ENCODE results near the gene PRKG1.

PRKG1 gene

DNA sequence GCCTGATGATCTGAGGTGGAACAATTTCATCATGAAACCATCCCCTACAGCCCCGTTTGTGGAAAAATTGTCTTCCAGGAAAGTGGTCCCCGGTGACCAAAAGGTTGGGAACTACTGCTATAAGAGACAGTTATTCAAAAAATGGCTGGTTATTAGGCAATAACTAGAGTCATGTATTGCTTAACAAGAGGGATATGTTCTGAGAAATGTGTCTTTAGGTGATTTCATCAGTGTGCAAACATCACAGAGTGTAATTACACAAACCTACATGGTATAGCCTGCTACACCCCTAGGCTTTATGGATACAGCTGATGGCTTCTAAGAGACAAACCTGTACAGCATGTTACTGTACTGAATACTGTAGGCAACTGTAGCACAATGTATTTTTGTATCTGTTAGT is 696.4 kb downstream of the PRKG1 start:
- no peak overlapping the region for H2AK5ac ChIP-seq (ENCODE audit: low read length)

DNA sequence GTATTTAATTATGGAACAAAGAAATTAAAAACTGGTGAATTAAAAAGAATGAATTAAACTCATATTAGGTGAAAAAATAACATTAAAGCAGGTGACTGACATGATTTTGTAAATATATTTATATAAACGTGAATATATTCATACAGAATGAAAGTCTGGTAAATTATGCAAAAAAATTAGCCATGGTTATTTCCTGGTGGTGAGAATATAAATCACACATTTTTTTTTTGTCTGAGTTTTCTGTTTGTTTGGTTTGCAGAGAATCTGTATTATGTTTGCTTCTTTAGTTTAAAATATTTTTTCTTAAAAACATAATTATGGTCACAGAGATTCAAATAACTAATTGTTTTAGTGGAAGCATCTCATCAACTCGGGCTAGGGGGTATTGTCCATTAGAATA is 698.1 kb downstream of the PRKG1 start:
- no CpG with 5 or more reads among the region's 2 CpGs for WGBS (ENCODE audit: extremely low coverage, insufficient coverage, insufficient read length)
- Histone ChIP-seq H3K79me2 (ENCODE audit: control insufficient read depth, insufficient read depth, low read length, poor library complexity) (no peaks in the 10 kb centered on the region), H3K79me1 (ENCODE audit: low read length) (no peaks in the 10 kb centered on the region), H3K14ac (ENCODE audit: low read length) (no peak overlapping the region), H3K27me3 (ENCODE audit: insufficient read depth, low read length) (no peaks in the 10 kb centered on the region), H2AFZ (ENCODE audit: insufficient read depth, low read length, poor library complexity) (no peak overlapping the region), H3K9ac (ENCODE audit: low read length) (no peak overlapping the region), H3K4me3 (ENCODE audit: low read depth, low read length) (no peak overlapping the region), H4K8ac (ENCODE audit: low read depth, low read length) (no peak overlapping the region), H3K9me3 (ENCODE audit: insufficient read depth, low read depth, low read length) (no peaks in the 10 kb centered on the region), H2AK5ac (ENCODE audit: low read length) (no peak overlapping the region), H2BK5ac (ENCODE audit: low read depth, low read length, poor library complexity) (no peak overlapping the region), H3K4me2 (ENCODE audit: low read length) (no peak overlapping the region), H4K91ac (ENCODE audit: low read depth, low read length) (no peak overlapping the region), H3K4me1 (ENCODE audit: control insufficient read depth in 1 of 2, insufficient read depth in 2 of 2, low read length in 2 of 2) (no peaks in the 10 kb centered on the region), H3K18ac (ENCODE audit: low read length) (no peak overlapping the region), H3K23ac (ENCODE audit: low read length) (no peak overlapping the region), H3K36me3 (ENCODE audit: control insufficient read depth in 1 of 2, insufficient read depth in 2 of 2, low read length in 2 of 2) (no peaks in the 10 kb centered on the region), H3K27ac (ENCODE audit: low read depth, low read length) (no peak overlapping the region), H4K12ac (ENCODE audit: low read depth, low read length) (no peak overlapping the region), H2BK12ac (ENCODE audit: low read length) (no peak overlapping the region), H2BK120ac (ENCODE audit: insufficient read depth, low read length, poor library complexity) (no peak overlapping the region), H3K4ac (ENCODE audit: low read depth, low read length) (no peak overlapping the region)
- no peak for DNase-seq

More for the DNA sequence above, 696.4 kb downstream of the PRKG1 start:
- Histone ChIP-seq H2AFZ (ENCODE audit: insufficient read depth, low read length, poor library complexity) (no peak overlapping the region), H3K79me1 (ENCODE audit: low read length) (no peaks in the 10 kb centered on the region), H3K4ac (ENCODE audit: low read depth, low read length) (no peak overlapping the region), H3K9ac (ENCODE audit: low read length) (no peak overlapping the region), H3K14ac (ENCODE audit: low read length) (no peak overlapping the region), H3K4me2 (ENCODE audit: low read length) (no peak overlapping the region), H4K12ac (ENCODE audit: low read depth, low read length) (no peak overlapping the region), H3K18ac (ENCODE audit: low read length) (no peak overlapping the region), H3K27me3 (ENCODE audit: insufficient read depth, low read length) (no peaks in the 10 kb centered on the region), H3K4me1 (ENCODE audit: control insufficient read depth in 1 of 2, insufficient read depth in 2 of 2, low read length in 2 of 2) (no peaks in the 10 kb centered on the region), H4K91ac (ENCODE audit: low read depth, low read length) (no peak overlapping the region), H3K79me2 (ENCODE audit: control insufficient read depth, insufficient read depth, low read length, poor library complexity) (no peaks in the 10 kb centered on the region), H3K9me3 (ENCODE audit: insufficient read depth, low read depth, low read length) (no peaks in the 10 kb centered on the region), H2BK120ac (ENCODE audit: insufficient read depth, low read length, poor library complexity) (no peak overlapping the region), H4K8ac (ENCODE audit: low read depth, low read length) (no peak overlapping the region), H2BK12ac (ENCODE audit: low read length) (no peak overlapping the region), H3K36me3 (ENCODE audit: control insufficient read depth in 1 of 2, insufficient read depth in 2 of 2, low read length in 2 of 2) (no peaks in the 10 kb centered on the region), H2BK5ac (ENCODE audit: low read depth, low read length, poor library complexity) (no peak overlapping the region), H3K4me3 (ENCODE audit: low read depth, low read length) (no peak overlapping the region), H3K23ac (ENCODE audit: low read length) (no peak overlapping the region), H3K27ac (ENCODE audit: low read depth, low read length) (no peak overlapping the region)
- peak; percentile 46 to 85 for DNase-seq
- WGBS (ENCODE audit: extremely low coverage, insufficient coverage, insufficient read length), result no CpG with 5 or more reads among the region's 2 CpGs

DNA sequence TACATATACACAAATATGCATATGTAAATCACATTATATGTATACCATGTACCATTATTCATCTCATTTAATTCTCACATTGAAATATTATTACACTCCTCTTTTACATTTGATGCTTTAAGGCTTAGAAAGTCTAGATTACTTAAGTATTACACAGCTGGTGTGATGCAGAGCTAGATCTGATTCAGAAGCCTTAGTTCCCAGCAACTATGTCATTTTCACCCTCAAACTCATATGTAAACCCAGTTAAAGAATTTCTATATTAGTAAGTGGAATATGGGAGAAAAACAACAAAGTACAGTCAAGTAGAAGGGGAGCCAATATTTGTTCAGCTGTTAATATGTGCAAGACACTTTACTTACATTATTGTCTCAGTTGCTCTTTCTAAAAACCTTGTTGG is 699.4 kb downstream of the PRKG1 start:
- Histone ChIP-seq H3K79me1 (ENCODE audit: low read length) (no peaks in the 10 kb centered on the region), H3K4ac (ENCODE audit: low read depth, low read length) (no peak overlapping the region), H2AFZ (ENCODE audit: insufficient read depth, low read length, poor library complexity) (no peak overlapping the region), H3K14ac (ENCODE audit: low read length) (no peak overlapping the region), H3K18ac (ENCODE audit: low read length) (no peak overlapping the region), H3K4me1 (ENCODE audit: control insufficient read depth in 1 of 2, insufficient read depth in 2 of 2, low read length in 2 of 2) (no peaks in the 10 kb centered on the region), H3K27ac (ENCODE audit: low read depth, low read length) (no peak overlapping the region), H3K9me3 (ENCODE audit: insufficient read depth, low read depth, low read length) (no peaks in the 10 kb centered on the region), H4K8ac (ENCODE audit: low read depth, low read length) (no peak overlapping the region), H2AK5ac (ENCODE audit: low read length) (no peak overlapping the region), H2BK5ac (ENCODE audit: low read depth, low read length, poor library complexity) (no peak overlapping the region), H3K36me3 (ENCODE audit: control insufficient read depth in 1 of 2, insufficient read depth in 2 of 2, low read length in 2 of 2) (no peaks in the 10 kb centered on the region), H3K79me2 (ENCODE audit: control insufficient read depth, insufficient read depth, low read length, poor library complexity) (no peaks in the 10 kb centered on the region), H3K4me3 (ENCODE audit: low read depth, low read length) (no peak overlapping the region), H2BK12ac (ENCODE audit: low read length) (no peak overlapping the region), H2BK120ac (ENCODE audit: insufficient read depth, low read length, poor library complexity) (no peak overlapping the region), H3K23ac (ENCODE audit: low read length) (no peak overlapping the region), H4K91ac (ENCODE audit: low read depth, low read length) (no peak overlapping the region), H3K27me3 (ENCODE audit: insufficient read depth, low read length) (no peaks in the 10 kb centered on the region), H3K4me2 (ENCODE audit: low read length) (no peak overlapping the region), H4K12ac (ENCODE audit: low read depth, low read length) (no peak overlapping the region), H3K9ac (ENCODE audit: low read length) (no peak overlapping the region)
- DNase-seq, result no peak

- Histone ChIP-seq H3K18ac (ENCODE audit: low read length) (no peak overlapping the region), H3K27ac (ENCODE audit: low read depth, low read length) (no peak overlapping the region), H3K36me3 (ENCODE audit: control insufficient read depth in 1 of 2, insufficient read depth in 2 of 2, low read length in 2 of 2) (no peaks in the 10 kb centered on the region), H3K4me3 (ENCODE audit: low read depth, low read length) (no peak overlapping the region), H3K23ac (ENCODE audit: low read length) (no peak overlapping the region), H4K8ac (ENCODE audit: low read depth, low read length) (no peak overlapping the region), H2AK5ac (ENCODE audit: low read length) (no peak overlapping the region), H3K79me2 (ENCODE audit: control insufficient read depth, insufficient read depth, low read length, poor library complexity) (no peaks in the 10 kb centered on the region), H2BK120ac (ENCODE audit: insufficient read depth, low read length, poor library complexity) (no peak overlapping the region), H4K91ac (ENCODE audit: low read depth, low read length) (no peak overlapping the region), H3K14ac (ENCODE audit: low read length) (no peak overlapping the region), H3K4ac (ENCODE audit: low read depth, low read length) (no peak overlapping the region), H3K4me2 (ENCODE audit: low read length) (no peak overlapping the region), H2AFZ (ENCODE audit: insufficient read depth, low read length, poor library complexity) (no peak overlapping the region), H3K9ac (ENCODE audit: low read length) (no peak overlapping the region), H4K12ac (ENCODE audit: low read depth, low read length) (no peak overlapping the region), H3K27me3 (ENCODE audit: insufficient read depth, low read length) (no peaks in the 10 kb centered on the region), H3K9me3 (ENCODE audit: insufficient read depth, low read depth, low read length) (no peaks in the 10 kb centered on the region), H2BK12ac (ENCODE audit: low read length) (no peak overlapping the region), H2BK5ac (ENCODE audit: low read depth, low read length, poor library complexity) (no peak overlapping the region), H3K79me1 (ENCODE audit: low read length) (no peaks in the 10 kb centered on the region), H3K4me1 (ENCODE audit: control insufficient read depth in 1 of 2, insufficient read depth in 2 of 2, low read length in 2 of 2) (no peaks in the 10 kb centered on the region)
- no peak for DNase-seq
- no CpG with 5 or more reads among the region's 2 CpGs for WGBS (ENCODE audit: extremely low coverage, insufficient coverage, insufficient read length)
These were observed 709.7 kb downstream of the PRKG1 start for GRCh38 chr10:51783941-51784340.

Data from trophoblast cell (in vitro differentiated cells and primary cell).